ENCODE results near the gene RNF151. TPM values are rescaled to one million over a fixed set of nuclear protein-coding genes. Genes with fewer than 3 reads are reported as not detected.

RNF151 gene
- total and polyA plus RNA-seq, 2 of the 13 experiments (the other 11 are each of a cell fraction or from before 2014, with no cell fraction given) = not detected

DNA sequence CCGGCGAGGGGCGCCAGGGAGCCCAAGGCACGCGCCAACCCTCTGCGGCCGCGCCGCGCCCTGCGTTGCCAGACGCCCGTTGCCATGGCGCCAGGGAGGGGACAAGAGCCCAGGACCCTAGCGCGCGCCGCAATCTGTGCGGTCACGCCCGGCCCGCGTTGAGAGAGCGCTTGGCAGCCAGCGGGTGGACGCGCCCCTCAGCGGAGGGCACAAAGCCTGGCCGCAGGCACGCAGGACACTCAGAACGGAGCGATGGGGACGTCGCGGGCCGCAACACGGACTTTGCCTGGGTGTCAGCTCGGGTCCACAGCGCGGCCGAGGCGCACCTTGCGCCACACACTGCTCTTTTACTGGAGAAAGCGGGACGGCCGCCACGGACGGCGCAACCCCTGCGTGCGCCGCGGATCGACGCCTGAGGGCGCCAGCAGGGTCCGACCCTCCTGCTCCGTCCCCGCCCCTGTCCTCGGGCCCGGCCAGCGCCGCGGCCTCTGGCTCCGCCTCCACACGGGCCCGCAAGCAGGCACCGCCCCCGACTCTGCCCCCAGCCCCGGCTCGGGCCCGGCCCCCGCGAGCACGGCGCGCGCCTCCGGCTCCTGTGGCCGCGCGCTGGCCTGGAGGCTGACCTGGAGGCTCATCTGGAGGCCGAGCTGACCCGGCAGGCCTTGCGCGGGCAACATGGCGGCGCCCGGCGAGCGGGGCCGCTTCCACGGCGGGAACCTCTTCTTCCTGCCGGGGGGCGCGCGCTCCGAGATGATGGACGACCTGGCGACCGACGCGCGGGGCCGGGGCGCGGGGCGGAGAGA lies 17.1 kb downstream of the RNF151 start, which contains the start of gene GFER (continued):
- TF ChIP-seq ZNF768 (CRISPR knock-in tag; IDR thresholded peaks at IDR 0.05) (peak; percentile 25; the same call in 1 of the 2 replicates), FOXA3 (CRISPR knock-in tag; IDR thresholded peaks at IDR 0.05) (peak; percentile 60), NR2C2 (CRISPR knock-in tag; IDR thresholded peaks at IDR 0.05; ENCODE audit: borderline replicate concordance) (peak; percentile 94), RNF2 (conservative IDR thresholded peaks at IDR 0.05; ENCODE audit: low read depth) (no peak), POGZ (CRISPR knock-in tag; IDR thresholded peaks at IDR 0.05) (peak; percentile 25; the same call in 1 of the 2 replicates), NR2F1 (CRISPR knock-in tag; IDR thresholded peaks at IDR 0.05) (peak; percentile 100), TBL1XR1 (IDR thresholded peaks at IDR 0.05; ENCODE audit: borderline replicate concordance, low read length, partially characterized antibody) (no peak), NFIC (IDR thresholded peaks at IDR 0.05; ENCODE audit: low read length) (no peak), NR2F2 (IDR thresholded peaks at IDR 0.05; ENCODE audit: borderline replicate concordance, low read depth) (peak; percentile 97), FOXC1 (CRISPR knock-in tag; IDR thresholded peaks at IDR 0.05; ENCODE audit: borderline replicate concordance) (peak; percentile 50; the same call in 1 of the 2 replicates), KLF6 (CRISPR knock-in tag; IDR thresholded peaks at IDR 0.05) (peak; percentile 80), HMG20A (CRISPR knock-in tag; IDR thresholded peaks at IDR 0.05; ENCODE audit: borderline replicate concordance) (no peak)
- TF ChIP-seq, protein P1, sequence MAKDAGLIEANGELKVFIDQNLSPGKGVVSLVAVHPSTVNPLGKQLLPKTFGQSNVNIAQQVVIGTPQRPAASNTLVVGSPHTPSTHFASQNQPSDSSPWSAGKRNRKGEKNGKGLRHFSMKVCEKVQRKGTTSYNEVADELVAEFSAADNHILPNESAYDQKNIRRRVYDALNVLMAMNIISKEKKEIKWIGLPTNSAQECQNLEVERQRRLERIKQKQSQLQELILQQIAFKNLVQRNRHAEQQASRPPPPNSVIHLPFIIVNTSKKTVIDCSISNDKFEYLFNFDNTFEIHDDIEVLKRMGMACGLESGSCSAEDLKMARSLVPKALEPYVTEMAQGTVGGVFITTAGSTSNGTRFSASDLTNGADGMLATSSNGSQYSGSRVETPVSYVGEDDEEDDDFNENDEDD (CRISPR knock-in tag; IDR thresholded peaks at IDR 0.05; ENCODE audit: borderline replicate concordance) = peak; percentile 16
- TF ChIP-seq, protein P2, sequence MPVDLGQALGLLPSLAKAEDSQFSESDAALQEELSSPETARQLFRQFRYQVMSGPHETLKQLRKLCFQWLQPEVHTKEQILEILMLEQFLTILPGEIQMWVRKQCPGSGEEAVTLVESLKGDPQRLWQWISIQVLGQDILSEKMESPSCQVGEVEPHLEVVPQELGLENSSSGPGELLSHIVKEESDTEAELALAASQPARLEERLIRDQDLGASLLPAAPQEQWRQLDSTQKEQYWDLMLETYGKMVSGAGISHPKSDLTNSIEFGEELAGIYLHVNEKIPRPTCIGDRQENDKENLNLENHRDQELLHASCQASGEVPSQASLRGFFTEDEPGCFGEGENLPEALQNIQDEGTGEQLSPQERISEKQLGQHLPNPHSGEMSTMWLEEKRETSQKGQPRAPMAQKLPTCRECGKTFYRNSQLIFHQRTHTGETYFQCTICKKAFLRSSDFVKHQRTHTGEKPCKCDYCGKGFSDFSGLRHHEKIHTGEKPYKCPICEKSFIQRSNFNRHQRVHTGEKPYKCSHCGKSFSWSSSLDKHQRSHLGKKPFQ (CRISPR knock-in tag; IDR thresholded peaks at IDR 0.05; ENCODE audit: insufficient replicate concordance) = peak; percentile 42
- TF ChIP-seq, protein P3, sequence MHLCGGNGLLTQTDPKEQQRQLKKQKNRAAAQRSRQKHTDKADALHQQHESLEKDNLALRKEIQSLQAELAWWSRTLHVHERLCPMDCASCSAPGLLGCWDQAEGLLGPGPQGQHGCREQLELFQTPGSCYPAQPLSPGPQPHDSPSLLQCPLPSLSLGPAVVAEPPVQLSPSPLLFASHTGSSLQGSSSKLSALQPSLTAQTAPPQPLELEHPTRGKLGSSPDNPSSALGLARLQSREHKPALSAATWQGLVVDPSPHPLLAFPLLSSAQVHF (CRISPR knock-in tag; IDR thresholded peaks at IDR 0.05) = no peak
- TF ChIP-seq, protein P4, sequence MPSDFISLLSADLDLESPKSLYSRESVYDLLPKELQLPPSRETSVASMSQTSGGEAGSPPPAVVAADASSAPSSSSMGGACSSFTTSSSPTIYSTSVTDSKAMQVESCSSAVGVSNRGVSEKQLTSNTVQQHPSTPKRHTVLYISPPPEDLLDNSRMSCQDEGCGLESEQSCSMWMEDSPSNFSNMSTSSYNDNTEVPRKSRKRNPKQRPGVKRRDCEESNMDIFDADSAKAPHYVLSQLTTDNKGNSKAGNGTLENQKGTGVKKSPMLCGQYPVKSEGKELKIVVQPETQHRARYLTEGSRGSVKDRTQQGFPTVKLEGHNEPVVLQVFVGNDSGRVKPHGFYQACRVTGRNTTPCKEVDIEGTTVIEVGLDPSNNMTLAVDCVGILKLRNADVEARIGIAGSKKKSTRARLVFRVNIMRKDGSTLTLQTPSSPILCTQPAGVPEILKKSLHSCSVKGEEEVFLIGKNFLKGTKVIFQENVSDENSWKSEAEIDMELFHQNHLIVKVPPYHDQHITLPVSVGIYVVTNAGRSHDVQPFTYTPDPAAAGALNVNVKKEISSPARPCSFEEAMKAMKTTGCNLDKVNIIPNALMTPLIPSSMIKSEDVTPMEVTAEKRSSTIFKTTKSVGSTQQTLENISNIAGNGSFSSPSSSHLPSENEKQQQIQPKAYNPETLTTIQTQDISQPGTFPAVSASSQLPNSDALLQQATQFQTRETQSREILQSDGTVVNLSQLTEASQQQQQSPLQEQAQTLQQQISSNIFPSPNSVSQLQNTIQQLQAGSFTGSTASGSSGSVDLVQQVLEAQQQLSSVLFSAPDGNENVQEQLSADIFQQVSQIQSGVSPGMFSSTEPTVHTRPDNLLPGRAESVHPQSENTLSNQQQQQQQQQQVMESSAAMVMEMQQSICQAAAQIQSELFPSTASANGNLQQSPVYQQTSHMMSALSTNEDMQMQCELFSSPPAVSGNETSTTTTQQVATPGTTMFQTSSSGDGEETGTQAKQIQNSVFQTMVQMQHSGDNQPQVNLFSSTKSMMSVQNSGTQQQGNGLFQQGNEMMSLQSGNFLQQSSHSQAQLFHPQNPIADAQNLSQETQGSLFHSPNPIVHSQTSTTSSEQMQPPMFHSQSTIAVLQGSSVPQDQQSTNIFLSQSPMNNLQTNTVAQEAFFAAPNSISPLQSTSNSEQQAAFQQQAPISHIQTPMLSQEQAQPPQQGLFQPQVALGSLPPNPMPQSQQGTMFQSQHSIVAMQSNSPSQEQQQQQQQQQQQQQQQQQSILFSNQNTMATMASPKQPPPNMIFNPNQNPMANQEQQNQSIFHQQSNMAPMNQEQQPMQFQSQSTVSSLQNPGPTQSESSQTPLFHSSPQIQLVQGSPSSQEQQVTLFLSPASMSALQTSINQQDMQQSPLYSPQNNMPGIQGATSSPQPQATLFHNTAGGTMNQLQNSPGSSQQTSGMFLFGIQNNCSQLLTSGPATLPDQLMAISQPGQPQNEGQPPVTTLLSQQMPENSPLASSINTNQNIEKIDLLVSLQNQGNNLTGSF (CRISPR knock-in tag; IDR thresholded peaks at IDR 0.05) = no peak
- TF ChIP-seq, protein P5, sequence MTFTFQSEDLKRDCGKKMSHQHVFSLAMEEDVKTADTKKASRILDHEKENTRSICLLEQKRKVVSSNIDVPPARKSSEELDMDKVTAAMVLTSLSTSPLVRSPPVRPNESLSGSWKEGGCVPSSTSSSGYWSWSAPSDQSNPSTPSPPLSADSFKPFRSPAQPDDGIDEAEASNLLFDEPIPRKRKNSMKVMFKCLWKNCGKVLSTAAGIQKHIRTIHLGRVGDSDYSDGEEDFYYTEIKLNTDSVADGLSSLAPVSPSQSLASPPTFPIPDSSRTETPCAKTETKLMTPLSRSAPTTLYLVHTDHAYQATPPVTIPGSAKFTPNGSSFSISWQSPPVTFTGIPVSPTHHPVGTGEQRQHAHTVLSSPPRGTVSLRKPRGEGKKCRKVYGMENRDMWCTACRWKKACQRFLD (CRISPR knock-in tag; IDR thresholded peaks at IDR 0.05; ENCODE audit: borderline replicate concordance) = no peak
- TF ChIP-seq, protein P6, sequence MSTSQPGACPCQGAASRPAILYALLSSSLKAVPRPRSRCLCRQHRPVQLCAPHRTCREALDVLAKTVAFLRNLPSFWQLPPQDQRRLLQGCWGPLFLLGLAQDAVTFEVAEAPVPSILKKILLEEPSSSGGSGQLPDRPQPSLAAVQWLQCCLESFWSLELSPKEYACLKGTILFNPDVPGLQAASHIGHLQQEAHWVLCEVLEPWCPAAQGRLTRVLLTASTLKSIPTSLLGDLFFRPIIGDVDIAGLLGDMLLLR (CRISPR knock-in tag; IDR thresholded peaks at IDR 0.05) = no peak; the same call in 1 of the 2 replicates

All from HepG2 (cell line).